H9 (cell line): ENCODE measurements around the gene PTPRK. TPM values are rescaled to one million over a fixed set of nuclear protein-coding genes. Genes with fewer than 3 reads are reported as not detected.

Experiments used
- DNase-seq: peaks from one replicate; pipeline ENCODE4 v3.0.0-alpha.2; 2017
- H2AFZ ChIP-seq: one replicate; pipeline ENCODE4 v1.6.1; 2013; ENCODE audit warnings: mild to moderate bottlenecking, low read length, control low read depth, moderate library complexity
- H2AK5ac ChIP-seq: 2 replicates; pipeline ENCODE4 v1.6.1; 2013; ENCODE audit warnings: low read length, control low read depth, mixed read lengths; ENCODE audit not compliant: insufficient read length
- H2BK120ac ChIP-seq: one replicate; pipeline ENCODE4 v1.6.1; 2013; ENCODE audit warnings: low read depth, mild to moderate bottlenecking, low read length, control low read depth, inconsistent platforms; ENCODE audit not compliant: poor library complexity, severe bottlenecking
- H2BK12ac ChIP-seq: 2 replicates; pipeline ENCODE4 v1.6.1; 2013; ENCODE audit warnings: low read length, control low read depth, mixed read lengths, low read depth; ENCODE audit not compliant: insufficient read length
- H2BK15ac ChIP-seq: 2 replicates; pipeline ENCODE4 v1.6.1; 2013; ENCODE audit warnings: low read depth, low read length, control low read depth
- H2BK20ac ChIP-seq: one replicate; pipeline ENCODE4 v1.6.1; 2013; ENCODE audit warnings: low read depth, mild to moderate bottlenecking, low read length, control low read depth, inconsistent platforms; ENCODE audit not compliant: poor library complexity, severe bottlenecking
- H2BK5ac ChIP-seq: 2 replicates; pipeline ENCODE4 v1.6.1; 2013; ENCODE audit warnings: low read length, control low read depth, mixed read lengths; ENCODE audit not compliant: insufficient read length
- H3K14ac ChIP-seq: 2 replicates; pipeline ENCODE4 v1.6.1; 2013; ENCODE audit warnings: low read length, control low read depth; ENCODE audit not compliant: insufficient read depth
- H3K18ac ChIP-seq: 2 replicates; pipeline ENCODE4 v1.6.1; 2013; ENCODE audit warnings: low read depth, mild to moderate bottlenecking, mixed read lengths, low read length, control low read depth; ENCODE audit not compliant: insufficient read length
- H3K23ac ChIP-seq: 2 replicates; pipeline ENCODE4 v1.6.1; 2013; ENCODE audit warnings: low read length, control low read depth, mixed read lengths, low read depth; ENCODE audit not compliant: insufficient read length
- H3K23me2 ChIP-seq: 2 replicates; pipeline ENCODE4 v1.6.1; 2013; ENCODE audit warnings: low read depth, mild to moderate bottlenecking, mixed read lengths, low read length, control low read depth; ENCODE audit not compliant: insufficient read length, poor library complexity, severe bottlenecking
- H3K27ac ChIP-seq: 2 replicates; pipeline ENCODE4 v1.5.1; 2013; ENCODE audit warnings: low read length, control low read depth, mixed read lengths, low read depth; ENCODE audit not compliant: insufficient read length
- H3K27me3 ChIP-seq: 2 replicates; pipeline ENCODE4 v1.6.1; 2013; ENCODE audit warnings: low read length, control low read depth, inconsistent platforms; ENCODE audit not compliant: insufficient read depth
- H3K4ac ChIP-seq: 2 replicates; pipeline ENCODE4 v1.6.1; 2013; ENCODE audit warnings: low read depth, mild to moderate bottlenecking, control low read depth, inconsistent platforms, low read length, moderate library complexity
- H3K4me1 ChIP-seq: 2 replicates; pipeline ENCODE4 v1.6.1; 2013; ENCODE audit warnings: low read length, control low read depth, inconsistent platforms; ENCODE audit not compliant: insufficient read depth
- H3K4me2 ChIP-seq: 2 replicates; pipeline ENCODE4 v1.6.1; 2013; ENCODE audit warnings: low read length, control low read depth, mixed read lengths; ENCODE audit not compliant: insufficient read length, insufficient read depth
- H3K56ac ChIP-seq: 2 replicates; pipeline ENCODE4 v1.6.1; 2013; ENCODE audit warnings: low read depth, mild to moderate bottlenecking, mixed read lengths, low read length, control low read depth; ENCODE audit not compliant: insufficient read length
- H3K79me1 ChIP-seq: 2 replicates; pipeline ENCODE4 v1.6.1; 2013; ENCODE audit warnings: low read depth, mild to moderate bottlenecking, moderate library complexity, low read length, control low read depth, inconsistent platforms; ENCODE audit not compliant: insufficient read depth, poor library complexity, severe bottlenecking
- H3K79me2 ChIP-seq: 2 replicates; pipeline ENCODE4 v1.6.1; 2013; ENCODE audit warnings: low read length, control low read depth, inconsistent platforms; ENCODE audit not compliant: insufficient read depth
- H3K9ac ChIP-seq: 2 replicates; pipeline ENCODE4 v1.6.1; 2013; ENCODE audit warnings: low read length, control low read depth, mixed read lengths; ENCODE audit not compliant: insufficient read length; ENCODE audit errors: extremely low read depth
- H3K9me3 ChIP-seq: one replicate; pipeline ENCODE4 v1.6.1; 2013; ENCODE audit warnings: low read depth, low read length, inconsistent platforms; ENCODE audit not compliant: control insufficient read depth
- H3T11ph ChIP-seq: one replicate; pipeline ENCODE4 v1.6.1; 2013; ENCODE audit warnings: mild to moderate bottlenecking, low read length, control low read depth, inconsistent platforms
- H4K20me1 ChIP-seq: one replicate; pipeline ENCODE4 v1.6.1; 2013; ENCODE audit not compliant: control insufficient read depth, insufficient read length, insufficient read depth
- H4K5ac ChIP-seq: 2 replicates; pipeline ENCODE4 v1.6.1; 2013; ENCODE audit warnings: low read depth, mild to moderate bottlenecking, mixed read lengths, low read length, control low read depth; ENCODE audit not compliant: insufficient read length
- H4K8ac ChIP-seq: replicated peaks from 2 replicates; pipeline ENCODE4 v1.6.1; 2013; ENCODE audit warnings: low read length, control low read depth, mixed read lengths, low read depth; ENCODE audit not compliant: insufficient read length
- H4K91ac ChIP-seq: 2 replicates; pipeline ENCODE4 v1.6.1; 2013; ENCODE audit warnings: low read depth, mild to moderate bottlenecking, moderate library complexity, mixed read lengths, low read length, control low read depth; ENCODE audit not compliant: insufficient read length
- H3K27ac Mint-ChIP-seq, 3 experiments: 2 replicates in 2 of 3; 3 replicates in 1 of 3; pipeline ENCODE4 v1.8.0; 2020 to 2021; ENCODE audit warnings: mixed read lengths in 3 of 3, mild to moderate bottlenecking in 1 of 3, moderate library complexity in 1 of 3
- H3K27me3 Mint-ChIP-seq: 2 replicates; pipeline ENCODE4 v1.8.0; 2021; ENCODE audit warnings: low read depth, mild to moderate bottlenecking, moderate library complexity, mixed read lengths
- H3K36me3 Mint-ChIP-seq, 3 experiments: 2 replicates in 2 of 3; 3 replicates in 1 of 3; pipeline ENCODE4 v1.8.0; 2020 to 2021; ENCODE audit warnings: low read depth in 3 of 3, mixed read lengths in 3 of 3; ENCODE audit not compliant: insufficient read depth in 1 of 3
- H3K4me1 Mint-ChIP-seq, 2 experiments: 2 replicates each; pipeline ENCODE4 v1.8.0; 2020; ENCODE audit warnings: mixed read lengths in 2 of 2
- H3K4me3 Mint-ChIP-seq, 2 experiments: 2 replicates in 1 of 2; 3 replicates in 1 of 2; pipeline ENCODE4 v1.8.0; 2020 to 2021; ENCODE audit warnings: mild to moderate bottlenecking in 2 of 2, mixed read lengths in 2 of 2, moderate library complexity in 1 of 2
- H3K9me3 Mint-ChIP-seq, 2 experiments: 2 replicates in 1 of 2; 3 replicates in 1 of 2; pipeline ENCODE4 v1.8.0; 2020; ENCODE audit warnings: mild to moderate bottlenecking in 2 of 2, mixed read lengths in 2 of 2, moderate library complexity in 1 of 2
- CTCF ChIP-seq: fragments of 200-600 bp; sonication (generic); conservative IDR thresholded peaks from 3 replicates; pipeline ENCODE4 v1.8.0; 2021; ENCODE audit warnings: antibody characterized with exemption, mild to moderate bottlenecking
- WGBS: extraction: QIAGEN DNeasy Blood & Tissue Kit; methylation state at CpG from one replicate; pipeline ENCODE4 v1.1.7; 2013; ENCODE audit warnings: missing lambda C conversion rate, low lambda C conversion rate, mixed read lengths; ENCODE audit not compliant: insufficient read length; ENCODE audit errors: extremely low coverage; 5-methylcytosine and 5-hydroxymethylcytosine counted together
- total RNA-seq: library from RNA; stranded (reverse); gene quantifications from 2 replicates; pipeline ENCODE4 v1.2.1, GENCODE V29; 2021

PTPRK gene
- total RNA-seq, 1 experiment from 2014 or later, result 47.9 TPM

- Histone ChIP-seq H2AFZ (no peak overlapping the region), H2BK12ac (no peak overlapping the region), H3K9ac (no peak overlapping the region), H2BK20ac (no peak overlapping the region), H3K23ac (no peak overlapping the region), H3K56ac (no peak overlapping the region), H2BK5ac (no peak overlapping the region), H4K91ac (no peak overlapping the region), H3K79me1 (peaks cover 3% of the 10 kb centered on the region), H3K79me2 (no peaks in the 10 kb centered on the region; the same call in 1 of the 2 replicates), H3K4me1 (no peaks in the 10 kb centered on the region), H3K9me3 (peaks cover 20% of the 10 kb centered on the region), H4K20me1 (no peaks in the 10 kb centered on the region), H3K27ac (no peak overlapping the region), H3K4ac (no peak overlapping the region), H3K18ac (no peak overlapping the region), H3T11ph (no peak overlapping the region), H2BK120ac (no peak overlapping the region), H2BK15ac (no peak overlapping the region), H3K23me2 (no peaks in the 10 kb centered on the region), H3K4me2 (no peak overlapping the region), H4K5ac (no peak overlapping the region), H3K27me3 (no peaks in the 10 kb centered on the region), H2AK5ac (no peak overlapping the region), H3K14ac (no peak overlapping the region), H4K8ac (no peak overlapping the region)
- WGBS, result no CpG with 5 or more reads among the region's 4 CpGs
- Mint-ChIP-seq H3K9me3 (peaks cover 31 to 32% of the 10 kb centered on the region in 2 experiments), H3K27ac (no peak overlapping the region), H3K4me1 (no peaks in the 10 kb centered on the region), H3K36me3 (peaks cover 36 to 43% (median 36%) of the 10 kb centered on the region in 3 experiments), H3K27me3 (no peaks in the 10 kb centered on the region), H3K4me3 (no peak overlapping the region)
- no peak for DNase-seq
- TF ChIP-seq CTCF, result no peak
These were observed 143.4 kb downstream of the PTPRK start for GRCh38 chr6:128376952-128377503.
